Measurements from ENCODE around the gene SIX3.
A peak's percentile ranks its signal among the peaks of the same experiment; 100 is the strongest.

Gene SIX3

DNA sequence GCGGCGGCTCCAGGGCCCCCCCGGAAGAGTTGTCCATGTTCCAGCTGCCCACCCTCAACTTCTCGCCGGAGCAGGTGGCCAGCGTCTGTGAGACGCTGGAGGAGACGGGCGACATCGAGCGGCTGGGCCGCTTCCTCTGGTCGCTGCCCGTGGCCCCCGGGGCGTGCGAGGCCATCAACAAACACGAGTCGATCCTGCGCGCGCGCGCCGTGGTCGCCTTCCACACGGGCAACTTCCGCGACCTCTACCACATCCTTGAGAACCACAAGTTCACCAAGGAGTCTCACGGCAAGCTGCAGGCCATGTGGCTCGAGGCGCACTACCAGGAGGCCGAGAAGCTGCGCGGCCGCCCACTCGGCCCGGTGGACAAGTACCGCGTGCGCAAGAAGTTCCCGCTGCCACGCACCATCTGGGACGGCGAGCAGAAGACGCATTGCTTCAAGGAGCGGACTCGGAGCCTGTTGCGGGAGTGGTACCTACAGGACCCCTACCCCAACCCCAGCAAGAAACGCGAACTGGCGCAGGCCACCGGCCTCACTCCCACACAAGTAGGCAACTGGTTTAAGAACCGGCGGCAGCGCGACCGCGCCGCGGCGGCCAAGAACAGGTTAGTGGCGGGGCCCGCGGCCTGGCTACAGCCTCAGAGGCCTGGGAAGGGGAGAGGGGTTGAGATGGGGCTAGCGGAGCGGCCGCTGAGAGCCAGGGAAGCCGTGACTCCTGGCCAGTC is 965 bp downstream of the SIX3 start:
- FAIRE-seq, result peak; percentile 47
- DNase-seq (ENCODE audit: insufficient read length, low spot score), result no peak

DNA sequence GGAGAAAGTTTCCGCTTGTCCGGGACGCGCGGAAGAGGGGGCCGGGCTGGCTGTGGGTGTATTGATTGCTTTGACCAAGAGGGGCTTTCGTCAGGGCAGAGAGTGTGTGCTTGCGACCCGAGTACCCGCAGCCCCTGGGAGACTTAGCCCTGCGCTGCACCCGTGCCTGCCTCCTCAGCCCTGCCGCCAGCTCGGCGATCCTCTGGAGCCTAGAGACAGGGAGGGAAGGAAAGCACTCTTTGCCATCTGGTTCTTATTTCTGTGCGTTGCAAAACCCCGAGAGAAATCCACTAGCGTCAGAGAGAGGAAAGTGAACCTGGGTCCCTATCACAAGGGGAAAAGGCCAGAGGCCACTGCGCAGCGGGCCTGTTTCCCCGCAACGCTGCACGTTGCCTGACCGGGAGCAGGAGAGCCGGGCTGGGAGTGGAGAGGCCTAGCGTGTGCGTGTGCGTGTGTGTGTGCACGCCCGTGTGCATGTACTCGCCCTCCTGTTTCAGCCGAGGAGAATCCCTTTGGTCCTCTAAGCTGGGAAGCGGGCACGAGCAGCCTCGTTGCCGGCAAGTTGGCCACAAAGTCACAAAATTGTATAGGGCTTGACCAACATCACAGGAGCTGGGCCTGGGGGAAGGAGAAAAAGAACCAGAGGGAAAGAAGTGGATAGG is 1.7 kb downstream of the SIX3 start:
- FAIRE-seq, result no peak
- no peak for DNase-seq (ENCODE audit: insufficient read length, low spot score)

DNA sequence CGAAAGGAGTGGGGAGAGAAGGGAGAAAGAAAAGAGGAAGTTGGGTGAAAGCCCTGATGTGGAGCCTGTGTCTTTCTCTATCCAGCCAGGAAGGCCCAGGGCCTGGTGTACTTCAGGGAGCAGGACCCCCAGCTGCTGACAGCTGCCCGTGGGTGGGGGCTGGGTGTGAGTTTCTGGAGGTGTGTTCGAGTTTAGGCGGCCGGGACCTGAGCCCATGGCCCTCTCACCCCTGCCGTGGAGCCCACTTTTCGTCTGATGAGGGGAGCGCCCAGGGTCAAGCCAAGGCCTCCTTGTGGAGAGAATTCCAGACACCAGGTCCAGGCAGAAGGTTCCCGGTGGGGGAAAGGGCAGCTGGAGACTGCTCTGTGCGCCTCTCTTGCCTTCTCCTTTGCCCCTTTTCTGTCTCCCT is 2.2 kb downstream of the SIX3 start:
- FAIRE-seq (peak; percentile 65), DNase-seq (ENCODE audit: insufficient read length, low spot score) (no peak)

DNA sequence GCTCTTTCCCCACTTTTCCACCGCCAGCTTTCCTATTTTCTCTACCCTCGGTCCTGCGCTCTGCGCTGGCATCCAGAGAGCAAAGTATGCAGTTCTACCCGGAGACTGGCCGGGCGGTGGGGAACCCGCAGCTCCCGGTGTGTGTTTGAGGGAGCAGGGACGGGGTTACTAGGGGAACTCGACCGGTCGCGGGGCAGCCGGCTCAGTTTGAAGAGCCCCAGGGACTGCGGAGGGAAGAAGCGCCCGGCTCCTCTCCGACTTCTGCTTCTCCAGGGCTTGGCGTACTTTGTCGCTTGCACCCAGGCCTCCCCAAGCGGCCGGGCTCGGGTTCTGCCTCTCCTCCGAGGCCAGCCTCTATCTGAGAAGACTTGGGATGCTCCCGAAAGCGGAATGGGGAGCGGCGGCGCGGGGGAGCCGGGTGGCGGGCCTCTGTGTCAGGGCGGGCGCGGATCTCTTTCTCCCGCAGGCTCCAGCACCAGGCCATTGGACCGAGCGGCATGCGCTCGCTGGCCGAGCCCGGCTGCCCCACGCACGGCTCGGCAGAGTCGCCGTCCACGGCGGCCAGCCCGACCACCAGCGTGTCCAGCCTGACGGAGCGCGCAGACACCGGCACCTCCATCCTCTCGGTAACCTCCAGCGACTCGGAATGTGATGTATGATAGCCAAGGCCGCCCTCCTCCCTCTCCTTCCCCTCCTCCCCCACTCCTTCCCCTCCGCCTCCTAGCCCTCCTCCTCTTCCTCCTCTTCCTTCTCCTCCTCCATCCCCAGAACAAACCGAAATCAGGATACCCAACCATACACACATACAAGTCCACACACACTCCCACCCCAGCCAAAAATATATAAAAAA is 2.8 kb downstream of the SIX3 start:
- DNase-seq (ENCODE audit: insufficient read length, low spot score), result no peak
- FAIRE-seq, result no peak

DNA sequence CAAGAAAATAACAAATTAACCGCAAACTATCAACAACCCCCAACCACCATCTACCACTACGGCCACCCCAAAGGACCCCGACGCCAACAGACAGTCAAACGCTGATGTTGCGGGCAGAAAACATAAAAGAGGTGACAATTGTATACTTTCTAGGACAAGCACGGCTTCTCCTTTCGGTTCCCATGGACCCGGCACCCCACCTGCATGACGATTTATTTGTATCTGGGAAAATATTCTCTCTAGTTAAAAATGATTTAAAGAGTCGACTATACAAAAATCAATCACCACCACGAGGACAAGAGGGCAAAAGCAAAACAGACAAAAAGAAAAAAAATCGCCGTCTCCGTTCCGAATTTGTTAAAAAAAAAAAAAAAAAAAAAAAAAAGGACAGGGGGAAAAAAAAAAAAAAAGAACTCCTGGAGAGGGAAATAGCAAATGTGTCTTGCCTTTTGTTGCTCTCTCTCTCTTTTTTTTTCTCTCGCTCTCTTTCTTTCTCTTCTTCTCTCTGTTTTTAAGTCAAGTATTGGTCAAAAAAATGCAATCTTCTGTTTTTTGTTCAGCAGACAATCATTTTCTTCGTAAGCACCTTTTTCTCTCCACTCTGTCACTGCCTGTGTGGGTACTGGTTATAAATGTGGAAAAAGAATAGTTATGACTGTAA is 3.6 kb downstream of the SIX3 start:
- DNase-seq (ENCODE audit: insufficient read length, low spot score), result no peak
- no peak for FAIRE-seq

DNA sequence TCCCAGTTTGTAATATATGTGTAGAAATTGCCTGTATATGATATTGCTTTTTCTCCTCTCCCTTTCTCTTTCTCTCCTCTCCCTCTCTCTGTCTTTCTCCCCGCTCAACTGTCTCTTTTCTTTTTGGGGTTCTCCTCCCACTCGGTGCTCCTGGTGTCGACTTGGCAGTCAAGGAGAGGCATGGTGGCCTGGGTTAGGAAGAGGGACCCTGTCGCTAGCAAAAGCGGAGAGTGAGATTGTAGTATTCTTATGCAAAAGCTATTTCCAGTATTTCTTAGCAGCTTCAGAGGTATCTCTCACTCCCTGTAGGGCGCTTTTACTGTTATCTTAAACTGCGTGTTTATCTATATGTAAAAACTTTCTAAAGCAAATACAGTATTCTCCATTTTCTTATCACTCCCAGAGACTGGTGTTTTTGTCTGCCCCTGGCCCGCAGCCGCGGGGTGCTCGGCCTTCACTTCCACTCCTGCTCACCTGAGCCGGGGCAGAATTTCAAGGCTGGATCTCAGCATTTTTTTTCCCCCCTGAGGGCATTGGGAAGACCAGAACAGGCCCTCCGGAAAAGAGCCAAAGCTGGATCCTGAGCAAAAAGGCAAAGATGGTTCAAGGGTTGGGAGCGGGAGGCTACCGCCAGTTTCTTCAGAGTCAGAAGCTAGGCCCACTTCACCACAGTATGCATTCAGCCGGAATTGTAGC is 4.3 kb downstream of the SIX3 start:
- FAIRE-seq (no peak), DNase-seq (ENCODE audit: insufficient read length, low spot score) (no peak)

DNA sequence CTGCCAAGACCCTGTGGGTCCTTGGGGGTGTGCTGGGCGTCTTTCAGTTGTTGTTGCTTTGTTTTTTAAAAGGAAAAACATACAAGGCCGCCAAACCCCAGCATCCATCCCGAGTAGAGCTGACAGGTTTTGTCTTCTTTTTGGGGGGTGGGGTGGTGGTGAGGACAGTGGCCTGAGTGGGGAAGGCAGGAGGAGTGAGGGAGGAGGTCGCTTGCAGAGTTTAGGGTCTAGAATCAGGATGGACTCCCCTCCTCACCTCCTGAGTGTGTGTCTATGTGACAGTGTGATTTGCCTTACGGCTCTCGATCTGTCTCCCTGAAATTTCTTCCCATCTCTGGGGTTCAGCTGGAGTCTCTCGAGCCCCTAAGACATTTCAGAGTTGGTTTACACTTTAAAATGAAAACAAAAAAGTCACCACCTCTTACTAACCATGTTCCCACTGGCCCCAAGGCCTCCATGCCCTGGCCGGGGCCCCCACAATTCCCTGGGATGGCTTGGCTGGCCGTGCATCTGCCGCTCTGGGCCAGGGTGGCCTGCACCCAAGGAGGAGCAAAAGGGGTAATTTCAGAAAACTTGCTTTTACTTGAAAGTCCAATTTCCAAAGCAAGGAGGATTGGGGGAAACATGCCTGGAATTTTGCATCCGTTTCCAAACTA is 5.0 kb downstream of the SIX3 start:
- DNase-seq (ENCODE audit: insufficient read length, low spot score) (no peak), FAIRE-seq (no peak)

DNA sequence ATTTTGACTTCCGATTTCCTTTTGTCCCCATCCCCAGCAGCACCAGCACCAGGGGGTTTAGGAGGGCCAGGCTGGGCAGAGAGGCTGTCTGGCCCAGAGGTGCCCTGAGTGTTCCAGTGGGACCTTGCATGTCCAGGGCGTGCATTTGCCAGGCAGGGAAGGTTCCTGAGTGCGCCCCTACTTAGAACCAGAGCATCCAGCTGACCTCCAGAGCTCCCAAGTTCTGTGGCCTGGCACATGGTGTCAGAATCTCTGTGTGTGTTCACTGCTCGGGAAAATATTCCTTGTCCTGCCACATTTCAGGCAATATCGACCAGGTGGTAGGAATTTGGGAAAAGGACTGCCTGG is 5.5 kb downstream of the SIX3 start:
- DNase-seq (ENCODE audit: insufficient read length, low spot score), result no peak
- FAIRE-seq, result no peak

DNA sequence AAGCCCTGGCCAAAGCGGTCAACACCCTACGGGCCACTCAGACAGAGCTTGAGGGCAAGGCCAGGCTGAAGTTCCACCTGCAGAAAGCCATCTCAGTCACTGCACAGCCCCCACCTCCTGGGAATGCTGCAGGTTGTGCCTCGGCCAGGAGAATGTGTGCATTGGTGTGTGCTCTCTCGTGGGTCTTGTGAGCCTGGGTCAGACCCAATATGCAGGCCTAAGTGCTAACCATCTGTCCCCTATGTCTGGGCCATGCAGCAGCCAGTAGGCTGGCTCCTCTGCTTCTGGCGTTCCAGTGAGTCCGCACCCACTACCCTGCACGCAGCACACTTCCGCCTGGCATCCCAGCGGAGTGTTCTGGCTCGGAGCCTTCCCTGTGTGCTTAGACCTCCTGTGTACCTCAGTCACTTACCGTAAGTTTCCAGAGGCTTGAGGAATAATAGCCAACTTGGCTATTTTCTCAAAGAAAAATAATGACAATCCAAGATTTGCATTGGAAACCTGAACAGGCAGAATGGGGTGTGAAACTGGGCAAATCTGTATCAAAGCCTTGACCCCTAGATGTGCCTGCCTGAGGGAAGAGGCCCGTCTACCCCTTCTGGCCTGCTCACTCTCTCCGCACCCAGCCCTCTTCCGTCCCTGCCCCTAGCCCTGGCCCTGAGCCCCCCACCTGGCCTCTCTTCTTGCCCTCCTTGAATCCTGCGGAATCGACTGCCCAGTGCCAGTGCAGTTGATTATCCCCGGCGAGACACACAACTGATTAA is 7.2 kb downstream of the SIX3 start:
- FAIRE-seq, result no peak
- DNase-seq (ENCODE audit: insufficient read length, low spot score), result no peak

DNA sequence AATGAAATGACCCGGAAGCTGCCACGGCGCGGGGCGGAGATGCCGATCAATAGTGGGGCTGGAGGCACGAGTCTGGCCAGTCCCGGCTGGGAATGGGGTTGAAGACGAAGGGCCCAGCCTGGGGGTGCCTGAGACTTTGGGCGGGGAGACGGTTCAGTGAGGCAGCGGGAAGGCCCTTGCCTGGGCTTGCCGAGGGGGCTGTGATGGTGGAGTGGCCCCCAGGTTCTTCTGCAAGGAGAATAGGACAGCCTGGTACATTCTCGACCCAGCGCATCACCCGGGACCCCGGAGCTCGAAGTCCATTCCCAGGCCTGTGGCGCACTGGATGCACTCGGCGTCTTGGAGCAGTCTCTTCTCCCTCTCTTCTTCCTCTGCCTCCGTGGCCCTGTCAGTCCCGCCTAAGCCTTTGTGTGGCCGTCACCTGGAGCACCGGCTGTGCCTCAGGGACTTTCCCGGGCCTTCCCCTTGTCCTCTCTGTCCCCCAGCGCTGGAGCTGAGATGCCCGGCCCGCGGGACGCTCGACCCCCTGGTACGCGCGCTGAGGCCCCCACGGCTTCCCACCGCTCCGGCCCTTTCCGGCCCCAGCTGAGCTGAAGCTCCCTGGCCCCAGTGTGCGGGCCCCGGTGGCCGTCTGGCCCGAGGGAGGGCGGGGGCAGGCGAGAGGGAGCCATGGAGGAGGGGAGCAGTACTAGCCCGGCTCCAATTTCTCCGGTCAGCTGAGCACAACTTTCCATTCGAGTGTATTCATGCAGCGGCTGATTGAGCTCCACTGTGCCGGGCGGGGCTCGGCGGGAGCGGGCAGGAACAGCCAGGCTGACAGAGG is 8.0 kb downstream of the SIX3 start:
- DNase-seq (ENCODE audit: insufficient read length, low spot score) (no peak), FAIRE-seq (no peak)

DNA sequence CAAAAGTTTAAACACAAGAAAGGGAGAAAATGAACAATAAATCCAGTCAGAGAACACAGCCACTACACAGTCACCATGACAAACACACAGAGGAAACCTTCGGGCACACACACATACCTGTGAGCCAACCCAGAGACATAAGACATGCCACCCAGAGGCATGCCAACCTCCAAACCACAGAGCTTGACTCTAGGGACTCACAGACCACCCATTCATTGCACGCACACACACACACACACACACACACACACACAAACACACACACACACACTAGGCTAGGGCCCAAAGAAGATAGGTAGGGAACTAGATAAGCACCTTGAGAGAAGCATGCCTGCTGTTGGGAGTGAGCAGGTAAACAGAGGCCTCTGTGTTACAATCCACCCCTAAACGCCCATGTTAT is 9.1 kb downstream of the SIX3 start:
- DNase-seq (ENCODE audit: insufficient read length, low spot score) (no peak), FAIRE-seq (no peak)

DNA sequence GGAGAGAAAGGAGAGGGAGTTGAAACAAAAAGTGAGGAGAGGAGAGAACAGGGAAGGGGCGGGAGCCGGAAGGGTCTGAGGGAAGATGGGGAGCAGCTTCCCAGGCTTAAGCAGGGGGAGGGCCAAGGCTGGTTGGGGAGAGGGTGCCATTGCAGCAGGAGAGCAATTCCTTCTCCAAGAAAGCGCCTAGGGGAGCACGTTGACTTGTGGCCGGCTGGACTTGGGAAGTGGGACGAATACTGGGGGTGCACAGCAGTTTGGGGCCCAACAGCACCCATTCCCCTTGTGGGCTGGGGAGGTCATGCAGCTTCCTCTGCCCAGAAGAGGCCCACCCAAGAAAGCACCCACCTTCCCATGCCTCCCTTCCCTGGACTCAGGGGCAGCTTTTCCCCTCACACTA is 9.6 kb downstream of the SIX3 start:
- DNase-seq (ENCODE audit: insufficient read length, low spot score) (no peak), FAIRE-seq (no peak)

DNA sequence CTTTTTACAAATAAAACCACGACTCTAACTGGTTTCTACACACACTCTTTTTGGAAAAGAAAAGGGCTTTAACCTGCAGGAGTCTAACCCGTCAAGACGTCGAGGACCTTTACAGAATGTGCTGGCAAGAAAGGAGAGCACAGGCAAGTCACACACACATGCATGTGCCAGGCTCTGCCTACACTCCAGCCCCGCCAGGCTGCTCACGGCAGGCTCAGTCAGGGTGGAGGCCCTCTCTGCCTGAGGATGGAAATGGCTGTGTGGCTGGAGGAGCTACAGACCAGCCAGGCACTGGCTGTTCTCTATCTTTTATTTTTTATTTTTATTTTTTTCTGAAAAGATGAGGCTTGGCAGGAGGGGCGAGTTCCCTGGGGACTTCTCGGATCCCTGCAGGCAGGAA is 10.2 kb downstream of the SIX3 start:
- no peak for FAIRE-seq
- no peak for DNase-seq (ENCODE audit: insufficient read length, low spot score)

DNA sequence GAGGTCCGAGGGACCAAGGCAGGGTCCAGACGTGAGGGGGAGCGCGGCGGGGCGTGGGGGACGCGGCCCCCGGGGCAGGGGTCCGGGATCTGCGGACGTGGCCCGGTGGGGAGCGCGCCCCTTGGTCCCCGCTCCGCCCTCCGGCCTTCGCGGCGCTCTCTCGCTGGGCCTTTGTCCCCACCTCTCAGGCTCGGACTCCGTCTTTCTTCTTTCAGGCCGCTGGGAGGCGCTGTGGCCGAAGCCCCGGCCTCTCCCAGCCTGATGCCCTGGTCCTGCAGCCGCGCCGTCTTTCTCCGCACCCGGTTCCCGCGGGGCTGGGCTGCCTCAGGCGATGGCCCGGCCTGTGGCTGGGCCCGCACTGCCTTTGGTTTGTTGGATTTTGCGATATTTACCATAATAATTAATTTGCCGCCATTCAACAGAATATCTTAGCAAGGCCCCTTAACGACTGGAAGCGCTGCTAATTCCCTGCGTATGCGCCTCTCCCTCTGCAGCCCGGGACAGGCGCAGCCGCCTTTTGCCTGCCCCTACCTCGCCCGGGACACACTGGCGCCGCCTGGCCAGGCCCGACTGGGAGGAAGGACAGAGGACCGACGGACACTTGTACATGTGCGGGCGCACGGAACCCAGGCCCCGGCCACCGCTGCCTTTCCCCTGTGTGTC is 10.8 kb downstream of the SIX3 start:
- no peak for FAIRE-seq
- no peak for DNase-seq (ENCODE audit: insufficient read length, low spot score)

DNA sequence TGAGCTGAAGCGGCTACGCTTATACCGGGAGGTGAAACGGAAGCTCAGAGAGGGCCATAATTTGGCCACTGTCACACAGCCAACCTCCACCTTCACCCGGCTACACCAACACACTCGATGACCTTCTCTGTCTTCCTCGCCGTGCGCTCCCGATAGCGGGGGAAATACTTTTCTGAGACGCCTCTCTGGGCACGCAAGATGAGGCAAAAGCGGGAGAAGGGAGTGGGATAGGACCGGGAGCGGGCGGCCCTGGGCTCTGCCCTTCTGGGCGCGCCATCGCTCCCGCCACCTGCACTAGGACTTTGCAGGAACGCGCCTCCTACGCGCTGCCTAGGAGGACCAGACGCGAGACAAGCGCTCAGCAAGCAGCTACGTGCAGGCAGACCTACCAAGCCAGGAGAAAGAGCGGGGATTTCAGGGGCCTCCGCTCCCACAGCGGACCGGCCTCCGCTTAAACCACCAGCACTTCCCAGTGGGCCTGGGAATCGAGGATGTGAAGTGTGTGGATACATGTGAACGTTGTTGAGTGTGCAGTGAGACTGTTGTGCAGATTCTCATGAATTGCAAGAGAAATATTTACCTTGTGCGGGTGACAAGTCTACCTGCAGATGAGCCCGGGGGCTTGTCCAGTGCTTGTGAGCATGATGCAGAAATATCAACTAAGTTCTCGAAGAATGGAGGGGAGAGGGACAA is 11.4 kb downstream of the SIX3 start:
- DNase-seq (ENCODE audit: insufficient read length, low spot score), result no peak
- FAIRE-seq, result no peak

DNA sequence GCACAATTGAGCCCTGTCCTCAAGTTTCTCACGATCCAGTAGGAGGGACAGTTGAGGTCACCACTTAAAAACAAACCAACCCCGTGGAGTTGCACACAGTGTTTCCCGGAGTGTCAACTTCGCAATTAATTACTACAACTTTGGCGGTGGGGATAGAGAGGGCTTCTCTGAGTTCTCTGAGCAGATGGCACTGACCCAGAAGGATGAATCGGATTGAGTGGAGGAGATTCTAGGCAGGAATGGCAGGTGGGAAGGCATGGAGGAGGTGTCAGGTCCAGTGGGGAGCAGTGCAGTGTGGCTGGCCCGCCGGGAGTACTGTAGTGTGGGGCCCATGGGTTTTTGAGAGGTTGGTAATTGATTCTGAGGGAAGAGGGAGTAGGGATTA is 12.0 kb downstream of the SIX3 start:
- FAIRE-seq, result no peak

DNA sequence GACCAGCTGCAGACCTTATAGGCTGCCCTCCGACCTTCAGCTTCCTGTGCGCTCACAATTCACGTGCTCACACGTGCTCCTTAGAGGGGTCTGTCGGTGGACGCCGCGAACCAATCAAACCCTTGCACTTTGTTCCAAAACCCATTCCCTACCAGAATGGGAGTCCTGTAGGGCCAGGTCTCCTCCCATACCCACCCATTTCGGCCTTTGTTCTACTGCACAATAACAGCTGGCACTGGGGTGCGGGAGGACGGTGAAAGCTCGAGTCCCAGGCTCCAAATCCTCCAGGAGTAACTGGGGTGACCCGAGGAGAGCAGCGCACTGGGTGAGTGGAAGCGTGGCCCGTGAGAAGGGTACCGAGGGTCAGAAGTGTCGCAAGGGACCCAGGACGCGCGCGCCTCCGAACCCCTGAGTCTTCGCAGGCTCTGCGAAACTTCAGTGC is 13.0 kb downstream of the SIX3 start:
- DNase-seq (ENCODE audit: insufficient read length, low spot score) (no peak), FAIRE-seq (no peak)

More for the DNA sequence above, 12.0 kb downstream of the SIX3 start:
- DNase-seq (ENCODE audit: insufficient read length, low spot score), result no peak

Data from GM19239 (cell line).